NB4 (cell line): ENCODE measurements around the gene ARL1.

Experiments
- DNase-seq: peaks from one replicate; pipeline ENCODE4 v3.0.0; 2010; ENCODE audit warnings: low read depth
- H3K4me3 ChIP-seq: one replicate; pipeline ENCODE4 v1.5.1; 2011; ENCODE audit warnings: mild to moderate bottlenecking, low read depth, low read length, moderate library complexity
- CTCF ChIP-seq: IDR thresholded peaks from one replicate; pipeline ENCODE4 v1.5.1; 2012; ENCODE audit warnings: low read depth, low read length
- MAX ChIP-seq: IDR thresholded peaks from 2 replicates; pipeline ENCODE4 v1.6.1; 2011; ENCODE audit warnings: low read depth, low read length
- MYC ChIP-seq: IDR thresholded peaks from 2 replicates; pipeline ENCODE4 v1.6.1; 2011; ENCODE audit warnings: low read depth, low read length
- POLR2A ChIP-seq: IDR thresholded peaks from 2 replicates; pipeline ENCODE4 v1.6.1; 2011; ENCODE audit warnings: mild to moderate bottlenecking; ENCODE audit not compliant: insufficient read length; ENCODE audit errors: extremely low read depth

ARL1 gene

GRCh38 chr12:101351682-101352081 is 55.9 kb downstream of the ARL1 start:
- no peak for TF ChIP-seq MYC
- TF ChIP-seq POLR2A: no peak
- no peak for TF ChIP-seq MAX
- TF ChIP-seq CTCF: no peak
- no peak for DNase-seq
- no peak overlapping the region for H3K4me3 ChIP-seq

GRCh38 chr12:101343893-101344292 is 63.7 kb downstream of the ARL1 start:
- DNase-seq: no peak
- no peak for TF ChIP-seq CTCF
- TF ChIP-seq MYC: no peak
- no peak for TF ChIP-seq MAX
- TF ChIP-seq POLR2A: no peak
- no peak overlapping the region for H3K4me3 ChIP-seq
